Transverse colon (tissue), 4 donors: Measurements from ENCODE around the gene PPP3CB. TPM values are rescaled to one million over a fixed set of nuclear protein-coding genes. Genes with fewer than 3 reads are reported as not detected.

Experiments used
- DNase-seq: peaks from one replicate; pipeline ENCODE4 v3.0.0-alpha.2; 2019
- H3K27ac ChIP-seq, 4 donors: fragments of 200-600 bp; sonication (generic); 2 replicates each; pipeline ENCODE4 v1.5.1; 2016 to 2018; ENCODE audit warnings: inconsistent platforms in 4 of 4
- H3K27me3 ChIP-seq: fragments of 200-600 bp; sonication (generic); 2 replicates; pipeline ENCODE4 v1.5.1; 2017; ENCODE audit warnings: inconsistent platforms
- H3K36me3 ChIP-seq, 4 donors: fragments of 200-600 bp; sonication (generic); 2 replicates each; pipeline ENCODE4 v1.5.1; 2017 to 2019; ENCODE audit warnings: inconsistent platforms in 4 of 4
- H3K4me1 ChIP-seq, 4 donors: fragments of 200-600 bp; sonication (generic); 2 replicates each; pipeline ENCODE4 v1.5.1; 2017 to 2020; ENCODE audit warnings: inconsistent platforms in 4 of 4
- H3K4me3 ChIP-seq, 4 donors: fragments of 200-600 bp; sonication (generic); 1 replicate in 1 of 4; 2 replicates in 3 of 4; pipeline versions ENCODE4 v1.5.1 to v1.6.1; 2017 to 2019; ENCODE audit warnings: inconsistent platforms in 4 of 4
- H3K9me3 ChIP-seq, 2 donors: fragments of 200-600 bp; sonication (generic); 2 replicates each; pipeline ENCODE4 v1.5.1; 2017 to 2019; ENCODE audit warnings: inconsistent platforms in 2 of 2
- CTCF ChIP-seq, 5 experiments: fragments of 200-600 bp in 3 of 5; fragments of 450-650 bp in 2 of 5; sonication (generic) in 3 of 5; IDR thresholded peaks; 1 replicate in 2 of 5; 2 replicates in 3 of 5; pipeline ENCODE4 v1.5.1; 2016 to 2017; ENCODE audit warnings: antibody characterized with exemption in 5 of 5, inconsistent platforms in 3 of 5, mild to moderate bottlenecking in 2 of 5, moderate library complexity in 1 of 5
- EP300 ChIP-seq: sonication (generic); formaldehyde crosslinking; IDR thresholded peaks from one replicate; pipeline ENCODE4 v1.6.1; 2017; ENCODE audit warnings: antibody characterized with exemption, low read depth
- POLR2A ChIP-seq: fragments of 450-650 bp; IDR thresholded peaks from one replicate; pipeline ENCODE4 v1.6.1; 2016; ENCODE audit warnings: antibody characterized with exemption, mild to moderate bottlenecking, moderate library complexity
- POLR2AphosphoS5 ChIP-seq, 3 donors: sonication (generic); formaldehyde crosslinking; IDR thresholded peaks; one replicate each; pipeline ENCODE4 v1.6.1; 2016; ENCODE audit warnings: antibody characterized with exemption in 3 of 3
- WGBS, 2 donors: methylation state at CpG; one replicate each; pipeline ENCODE4 v1.1.5; 2018; ENCODE audit warnings: low coverage in 1 of 2; 5-methylcytosine and 5-hydroxymethylcytosine counted together
- in situ Hi-C, 4 donors: fragments of 200-750 bp; cut with MboI; loops; one replicate each; pipeline versions ENCODE4 v1.15.0 to v1.15.1; 2017; ENCODE audit warnings: low sequenced_read_pairs in 3 of 4, low pct_ligation_motif_present in 1 of 4, low pct_unique_long_range_greater_than_20kb in 1 of 4
- intact Hi-C: fragments of 100-400 bp; cut with DNase I; formaldehyde crosslinking; loops from one replicate; pipeline ENCODE4 v1.15.1; 2023; ENCODE audit warnings: low total_unique reads
- total RNA-seq, 4 donors: library from RNA; depleted of rRNA; stranded (reverse); fragments of >200 nt; gene quantifications; one replicate each; pipeline ENCODE4 v1.1.0, GENCODE V29; 2016

PPP3CB gene
- total RNA-seq, 4 donors from 2014 or later, result 20.5 to 54.5 (median 35.9) TPM

- H3K4me3 ChIP-seq, result no peak overlapping the region
- no peaks in the 10 kb centered on the region for H3K27me3 ChIP-seq
- H3K4me1 ChIP-seq, result peaks cover 0 to 32% (median 3%) of the 10 kb centered on the region in 4 donors
- no peak overlapping the region for H3K27ac ChIP-seq
- in situ Hi-C loops, result no loop called here
- intact Hi-C loops, result no loop called here
- H3K9me3 ChIP-seq, result no peaks in the 10 kb centered on the region
- DNase-seq, result no peak
- WGBS, 2 donors, result 83 to 90% methylated on average over 5 of the region's 5 CpGs
- TF ChIP-seq EP300, result no peak
- no peak for TF ChIP-seq POLR2A
- no peak for TF ChIP-seq POLR2AphosphoS5 (IDR thresholded peaks at IDR 0.05)
- TF ChIP-seq CTCF (IDR thresholded peaks at IDR 0.05), result no peak
- no peaks in the 10 kb centered on the region for H3K36me3 ChIP-seq
These were observed 89.0 kb downstream of the PPP3CB start for GRCh38 chr10:73406846-73407245.

- Histone ChIP-seq H3K9me3 (no peaks in the 10 kb centered on the region), H3K36me3 (no peaks in the 10 kb centered on the region), H3K4me3 (no peak overlapping the region), H3K4me1 (peaks cover 0 to 26% (median 0%) of the 10 kb centered on the region in 4 donors), H3K27ac (no peak overlapping the region), H3K27me3 (no peaks in the 10 kb centered on the region)
- WGBS, 2 donors, result 84 to 89% methylated on average over 3 of the region's 3 CpGs
- DNase-seq, result no peak
- TF ChIP-seq CTCF (IDR thresholded peaks at IDR 0.05), result no peak
- TF ChIP-seq EP300, result no peak
- TF ChIP-seq POLR2A, result no peak
- no peak for TF ChIP-seq POLR2AphosphoS5 (IDR thresholded peaks at IDR 0.05)
- intact Hi-C loops (no loop called here), in situ Hi-C loops (no loop called here)
These were observed 90.3 kb downstream of the PPP3CB start for GRCh38 chr10:73405556-73405955.

- 93 to 97% methylated on average over 4 to 9 of the region's 9 CpGs for WGBS, 2 donors
- Histone ChIP-seq H3K27ac (no peak overlapping the region), H3K4me3 (no peak overlapping the region), H3K36me3 (no peaks in the 10 kb centered on the region), H3K9me3 (no peaks in the 10 kb centered on the region), H3K4me1 (peaks cover 0 to 22% (median 0%) of the 10 kb centered on the region in 4 donors), H3K27me3 (no peaks in the 10 kb centered on the region)
- in situ Hi-C loops, result no loop called here
- TF ChIP-seq CTCF (IDR thresholded peaks at IDR 0.05) (no peak), POLR2A (no peak), POLR2AphosphoS5 (IDR thresholded peaks at IDR 0.05) (no peak), EP300 (no peak)
- DNase-seq, result no peak
- intact Hi-C loops, result no loop called here
These were observed 91.1 kb downstream of the PPP3CB start for GRCh38 chr10:73404690-73405089.

- Histone ChIP-seq H3K4me3 (no peak overlapping the region), H3K36me3 (peaks cover 0 to 16% (median 6%) of the 10 kb centered on the region in 4 donors), H3K27ac (no peak overlapping the region), H3K27me3 (no peaks in the 10 kb centered on the region), H3K4me1 (peaks cover 0 to 12% (median 0%) of the 10 kb centered on the region in 4 donors), H3K9me3 (no peaks in the 10 kb centered on the region)
- no peak for DNase-seq
- intact Hi-C loops (no loop called here), in situ Hi-C loops (no loop called here)
- WGBS, 2 donors, result 97 to 100% methylated on average over 1 to 6 of the region's 6 CpGs
- TF ChIP-seq POLR2A, result no peak
- TF ChIP-seq POLR2AphosphoS5 (IDR thresholded peaks at IDR 0.05), result no peak
These were observed 94.2 kb downstream of the PPP3CB start for GRCh38 chr10:73401636-73402035.

GRCh38 chr10:73399063-73399462 lies 96.8 kb downstream of the PPP3CB start:
- H3K27me3 ChIP-seq, result no peaks in the 10 kb centered on the region
- no peak for TF ChIP-seq CTCF (IDR thresholded peaks at IDR 0.05)
- TF ChIP-seq POLR2A, result no peak
- no peak for TF ChIP-seq EP300
- no peak for TF ChIP-seq POLR2AphosphoS5 (IDR thresholded peaks at IDR 0.05)
- 76 to 94% methylated on average over 4 of the region's 4 CpGs for WGBS, 2 donors
- peaks cover 0 to 10% (median 0%) of the 10 kb centered on the region in 4 donors for H3K4me1 ChIP-seq
- in situ Hi-C loops (no loop called here), intact Hi-C loops (no loop called here)
- peaks cover 0 to 37% (median 17%) of the 10 kb centered on the region in 4 donors for H3K36me3 ChIP-seq
- no peak overlapping the region for H3K4me3 ChIP-seq
- no peaks in the 10 kb centered on the region for H3K9me3 ChIP-seq
- no peak overlapping the region for H3K27ac ChIP-seq
- DNase-seq, result no peak
